Esophagus squamous epithelium (tissue), 4 donors: ENCODE measurements around the gene C10orf71.

Experiments used
- POLR2A ChIP-seq, 4 donors: fragments of 450-650 bp; IDR thresholded peaks; one replicate each; pipeline ENCODE4 v1.6.1; 2017; ENCODE audit warnings: antibody characterized with exemption in 4 of 4, mild to moderate bottlenecking in 4 of 4, moderate library complexity in 3 of 4
- TF ChIP-seq, protein P1 (sequence below), 6 experiments: fragments of 450-650 bp in 4 of 6; fragments of 200-600 bp in 2 of 6; sonication (generic) in 2 of 6; IDR thresholded peaks; one replicate each; pipeline ENCODE4 v1.5.1; 2016 to 2019; ENCODE audit warnings: antibody characterized with exemption in 6 of 6, mild to moderate bottlenecking in 4 of 6, moderate library complexity in 4 of 6

DNA sequence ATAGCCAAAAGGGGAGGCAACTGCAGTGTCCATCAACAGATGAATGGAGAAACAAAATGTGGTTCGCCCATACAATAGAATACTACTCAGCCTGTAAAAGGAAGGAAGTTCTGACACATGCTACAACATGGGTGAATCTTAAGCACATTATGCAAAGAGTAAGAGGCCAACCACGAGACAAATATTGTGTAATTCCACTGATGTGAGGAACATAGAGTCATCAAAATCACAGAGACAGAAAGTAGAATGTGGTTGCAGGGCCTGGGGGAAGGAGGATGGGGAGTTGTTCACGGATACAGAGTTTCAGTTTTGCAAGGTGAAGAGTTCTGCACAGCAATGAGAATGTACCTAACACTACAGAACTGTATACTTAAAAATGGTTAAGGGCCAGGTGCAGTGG is 13.7 kb upstream of the C10orf71 start:
- TF ChIP-seq POLR2A (IDR thresholded peaks at IDR 0.05) = no peak
- TF ChIP-seq, protein P1, sequence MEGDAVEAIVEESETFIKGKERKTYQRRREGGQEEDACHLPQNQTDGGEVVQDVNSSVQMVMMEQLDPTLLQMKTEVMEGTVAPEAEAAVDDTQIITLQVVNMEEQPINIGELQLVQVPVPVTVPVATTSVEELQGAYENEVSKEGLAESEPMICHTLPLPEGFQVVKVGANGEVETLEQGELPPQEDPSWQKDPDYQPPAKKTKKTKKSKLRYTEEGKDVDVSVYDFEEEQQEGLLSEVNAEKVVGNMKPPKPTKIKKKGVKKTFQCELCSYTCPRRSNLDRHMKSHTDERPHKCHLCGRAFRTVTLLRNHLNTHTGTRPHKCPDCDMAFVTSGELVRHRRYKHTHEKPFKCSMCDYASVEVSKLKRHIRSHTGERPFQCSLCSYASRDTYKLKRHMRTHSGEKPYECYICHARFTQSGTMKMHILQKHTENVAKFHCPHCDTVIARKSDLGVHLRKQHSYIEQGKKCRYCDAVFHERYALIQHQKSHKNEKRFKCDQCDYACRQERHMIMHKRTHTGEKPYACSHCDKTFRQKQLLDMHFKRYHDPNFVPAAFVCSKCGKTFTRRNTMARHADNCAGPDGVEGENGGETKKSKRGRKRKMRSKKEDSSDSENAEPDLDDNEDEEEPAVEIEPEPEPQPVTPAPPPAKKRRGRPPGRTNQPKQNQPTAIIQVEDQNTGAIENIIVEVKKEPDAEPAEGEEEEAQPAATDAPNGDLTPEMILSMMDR (IDR thresholded peaks at IDR 0.05) = no peak
